ENCODE results near the gene WIPF3.

Gene WIPF3

GRCh38 chr7:29765490-29765889 is 40.8 kb upstream of the WIPF3 start:
- Histone ChIP-seq H3K27ac (replicated peaks) (no peak overlapping the region), H3K27me3 (ENCODE audit: insufficient read depth, poor library complexity, severe bottlenecking) (peaks cover 15% of the 10 kb centered on the region), H3K4me3 (replicated peaks; ENCODE audit: insufficient read depth, low read length) (no peak overlapping the region)
- TF ChIP-seq SPI1 (IDR thresholded peaks at IDR 0.05; ENCODE audit: borderline replicate concordance, low read depth) (no peak), REST (IDR thresholded peaks at IDR 0.05; ENCODE audit: insufficient replicate concordance, low read depth) (no peak), CTCF (IDR thresholded peaks at IDR 0.05; ENCODE audit: insufficient read depth, low read length) (no peak), GABPA (IDR thresholded peaks at IDR 0.05; ENCODE audit: low read depth) (no peak), POLR2AphosphoS5 (IDR thresholded peaks at IDR 0.05; ENCODE audit: low read depth) (no peak)
- DNase-seq (ENCODE audit: low read depth in 1 of 2, low spot score in 1 of 2) = no peak

- H3K27ac ChIP-seq (replicated peaks) = no peak overlapping the region
- no peak for DNase-seq (ENCODE audit: low read depth in 1 of 2, low spot score in 1 of 2)
- H3K27me3 ChIP-seq (ENCODE audit: insufficient read depth, poor library complexity, severe bottlenecking) = peaks cover 15% of the 10 kb centered on the region
- no peak overlapping the region for H3K4me3 ChIP-seq (replicated peaks; ENCODE audit: insufficient read depth, low read length)
- no peak for TF ChIP-seq POLR2AphosphoS5 (IDR thresholded peaks at IDR 0.05; ENCODE audit: low read depth)
- no peak for TF ChIP-seq SPI1 (IDR thresholded peaks at IDR 0.05; ENCODE audit: borderline replicate concordance, low read depth)
- TF ChIP-seq GABPA (IDR thresholded peaks at IDR 0.05; ENCODE audit: low read depth) = no peak
- TF ChIP-seq REST (IDR thresholded peaks at IDR 0.05; ENCODE audit: insufficient replicate concordance, low read depth) = no peak
- no peak for TF ChIP-seq CTCF (IDR thresholded peaks at IDR 0.05; ENCODE audit: insufficient read depth, low read length)
Measured at GRCh38 chr7:29770371-29770770, 35.9 kb upstream of the WIPF3 start.

GRCh38 chr7:29771081-29771816 is 35.1 kb upstream of the WIPF3 start:
- Histone ChIP-seq H3K27me3 (ENCODE audit: insufficient read depth, poor library complexity, severe bottlenecking) (peaks cover 8% of the 10 kb centered on the region), H3K4me3 (replicated peaks; ENCODE audit: insufficient read depth, low read length) (no peak overlapping the region), H3K27ac (replicated peaks) (no peak overlapping the region)
- DNase-seq (ENCODE audit: low read depth in 1 of 2, low spot score in 1 of 2) = no peak
- no peak for TF ChIP-seq REST (IDR thresholded peaks at IDR 0.05; ENCODE audit: insufficient replicate concordance, low read depth)
- no peak for TF ChIP-seq GABPA (IDR thresholded peaks at IDR 0.05; ENCODE audit: low read depth)
- no peak for TF ChIP-seq CTCF (IDR thresholded peaks at IDR 0.05; ENCODE audit: insufficient read depth, low read length)
- no peak for TF ChIP-seq SPI1 (IDR thresholded peaks at IDR 0.05; ENCODE audit: borderline replicate concordance, low read depth)
- no peak for TF ChIP-seq POLR2AphosphoS5 (IDR thresholded peaks at IDR 0.05; ENCODE audit: low read depth)

Measured in HL-60 (cell line).